LNCAP (cell line): ENCODE measurements around the gene CRHR1.

Experiments used
- CTCF ChIP-seq: fragments of 450-650 bp; IDR thresholded peaks from 2 replicates; pipeline ENCODE4 v1.5.1; 2017; ENCODE audit warnings: mild to moderate bottlenecking

Gene CRHR1

DNA sequence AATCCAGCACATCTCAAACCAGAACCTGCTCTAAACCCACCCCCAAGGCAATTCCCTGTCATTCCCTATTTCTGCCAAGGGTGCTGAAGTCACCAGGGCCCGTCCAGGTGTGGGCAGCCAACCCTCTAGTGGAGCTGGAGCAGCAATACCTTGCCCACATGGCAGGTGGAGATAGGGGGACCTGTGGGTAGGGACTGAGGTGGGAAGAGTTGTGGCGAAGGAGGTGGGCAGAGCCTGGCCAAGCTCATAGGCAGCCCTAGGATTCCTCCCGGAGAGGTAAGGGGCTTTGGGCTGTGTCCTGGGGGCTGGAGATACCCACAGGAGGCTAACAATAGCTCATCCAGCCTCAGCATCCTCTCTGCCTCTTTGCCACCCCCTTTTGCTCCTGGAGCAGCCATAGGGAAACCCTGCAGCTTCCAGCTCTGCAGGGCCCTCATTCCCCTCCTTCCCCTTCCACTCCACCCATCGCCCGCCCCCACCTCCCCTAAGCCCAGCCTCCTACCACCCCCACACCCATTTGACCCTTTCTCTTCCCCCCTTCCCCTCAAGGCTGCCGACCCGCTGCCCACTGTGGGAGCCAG, 30.4 kb upstream of the CRHR1 start:
- TF ChIP-seq CTCF = no peak

DNA sequence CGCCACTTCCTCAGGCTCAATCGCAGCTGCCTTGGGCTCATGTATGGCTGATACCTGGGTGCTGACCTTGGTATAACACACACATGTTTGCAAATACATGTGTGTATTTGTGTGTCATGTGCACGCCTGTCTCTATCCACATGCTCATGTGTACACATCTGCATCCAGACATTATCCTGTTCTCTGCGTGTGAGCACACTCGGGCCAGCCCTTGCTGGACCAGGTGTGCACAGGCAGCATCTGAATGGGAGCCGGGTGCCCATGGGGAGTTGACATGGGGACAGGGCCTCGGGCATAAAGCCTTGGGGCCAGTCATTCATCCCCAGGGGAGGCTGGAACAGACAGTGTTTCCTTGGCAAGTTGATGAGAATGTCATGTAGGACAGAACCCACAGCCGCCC, 29.1 kb upstream of the CRHR1 start:
- TF ChIP-seq CTCF = no peak

GRCh38 chr17:45756266-45756991, 27.7 kb upstream of the CRHR1 start:
- no peak for TF ChIP-seq CTCF

DNA sequence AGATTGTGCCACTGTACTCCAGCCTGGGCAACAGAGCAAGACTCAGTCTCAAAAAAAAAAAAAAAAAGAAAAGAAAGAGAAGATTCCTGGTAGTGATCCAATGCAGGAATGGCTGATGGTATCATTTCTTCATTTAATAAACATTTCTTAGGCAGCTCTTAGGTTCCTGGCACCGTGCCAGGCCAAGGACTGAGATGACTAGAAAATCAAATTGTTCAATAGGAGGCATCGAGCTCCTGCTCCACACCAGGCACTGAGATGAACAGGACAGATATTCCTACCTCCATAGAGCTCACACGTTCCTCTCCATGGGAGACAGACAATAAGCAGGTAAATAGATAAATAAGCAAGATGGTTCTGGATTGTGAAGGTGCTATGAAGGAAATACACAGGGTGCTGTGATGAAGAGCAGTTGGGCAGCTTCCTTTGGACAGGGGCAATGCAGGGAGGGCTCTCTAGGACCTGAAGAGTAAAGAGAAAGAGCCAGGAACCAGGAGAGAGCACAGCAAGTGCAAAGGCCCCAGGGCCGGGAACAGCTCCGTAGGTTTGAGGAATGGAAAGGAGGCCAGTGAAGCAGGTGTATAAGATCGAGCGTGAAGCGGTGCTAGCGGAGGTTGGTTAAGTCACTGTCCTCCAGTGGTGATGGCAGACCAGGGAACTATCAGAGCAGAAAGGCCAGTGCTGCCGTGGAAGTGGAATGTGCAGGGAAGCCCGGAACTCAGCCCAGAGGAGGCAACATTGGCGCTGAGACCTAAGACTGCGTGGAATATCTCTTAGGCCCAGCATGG, 26.5 kb upstream of the CRHR1 start:
- no peak for TF ChIP-seq CTCF

DNA sequence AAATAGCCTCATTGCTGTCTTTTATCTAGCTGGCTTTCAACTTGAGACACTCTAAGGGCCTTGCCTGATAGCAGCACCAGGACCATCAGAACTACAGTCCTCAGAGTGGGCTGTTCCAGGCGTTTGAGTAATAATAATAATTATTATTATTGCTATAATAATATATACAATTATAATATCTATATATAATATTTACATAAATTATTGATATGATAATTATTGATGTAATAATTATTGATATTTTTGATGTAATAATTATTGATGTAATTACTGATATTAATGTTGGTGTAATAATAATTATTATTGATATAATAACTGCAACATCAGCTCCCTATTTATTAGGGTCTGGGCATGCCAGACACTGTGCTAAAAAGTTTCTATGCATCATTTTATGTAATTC, 25.6 kb upstream of the CRHR1 start:
- no peak for TF ChIP-seq CTCF

GRCh38 chr17:45759761-45760160, 24.4 kb upstream of the CRHR1 start:
- TF ChIP-seq CTCF = no peak

DNA sequence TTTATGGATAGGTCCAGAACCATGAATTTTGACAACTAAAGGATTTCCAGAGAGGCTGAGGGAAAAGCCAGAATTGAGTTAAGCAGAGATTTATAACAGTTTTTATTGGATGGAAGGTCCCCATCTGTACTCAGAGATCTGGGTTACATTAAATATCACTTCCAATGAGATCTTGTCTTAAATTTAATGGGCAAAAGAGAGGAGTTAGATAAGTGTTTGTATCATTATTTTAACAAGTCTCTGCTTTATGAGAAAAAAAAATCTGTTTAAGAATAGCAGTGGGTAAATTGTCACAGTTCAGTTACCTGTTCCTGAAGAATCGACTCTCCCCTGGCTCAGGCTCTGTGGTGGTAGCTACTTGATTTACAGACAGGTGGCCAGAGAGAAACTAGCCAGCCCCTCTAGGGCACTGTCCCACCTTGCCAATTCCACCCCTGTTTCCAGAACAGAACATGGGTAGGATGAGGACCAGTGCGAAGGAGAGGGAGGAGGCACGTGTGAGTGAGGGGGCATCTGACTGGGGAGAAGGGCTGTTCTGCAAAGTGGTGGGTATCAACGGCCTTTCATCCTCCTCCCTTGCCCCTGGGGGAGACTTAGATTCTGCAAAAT, 22.1 kb upstream of the CRHR1 start:
- TF ChIP-seq CTCF = no peak
